ENCODE measurements around the gene RSBN1L.
"Not testable (repeated sequence)": the region's sequence is repeated elsewhere in the genome, so short reads cannot be mapped to it uniquely, and the experiment has no call there.

The RSBN1L gene

DNA sequence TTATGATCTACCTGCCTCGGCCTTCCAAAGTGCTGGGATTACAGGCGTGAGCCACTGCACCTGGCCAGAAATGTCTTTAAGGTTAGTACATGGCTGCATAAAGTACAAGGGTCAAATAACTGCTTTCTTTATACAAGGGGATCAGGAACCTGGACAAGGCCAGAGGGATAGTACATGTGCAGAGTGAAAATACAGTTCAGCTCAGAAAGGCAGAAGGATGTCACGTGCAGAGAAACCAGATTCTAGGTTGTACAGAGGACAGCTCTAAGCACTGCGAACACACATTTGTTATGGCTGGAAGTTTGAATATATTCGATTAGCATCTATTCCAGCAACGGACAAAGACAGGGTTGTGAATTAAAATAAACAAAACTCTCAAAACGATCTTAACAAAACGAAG is 6.0 kb upstream of the RSBN1L start:
- no peak for ATAC-seq

DNA sequence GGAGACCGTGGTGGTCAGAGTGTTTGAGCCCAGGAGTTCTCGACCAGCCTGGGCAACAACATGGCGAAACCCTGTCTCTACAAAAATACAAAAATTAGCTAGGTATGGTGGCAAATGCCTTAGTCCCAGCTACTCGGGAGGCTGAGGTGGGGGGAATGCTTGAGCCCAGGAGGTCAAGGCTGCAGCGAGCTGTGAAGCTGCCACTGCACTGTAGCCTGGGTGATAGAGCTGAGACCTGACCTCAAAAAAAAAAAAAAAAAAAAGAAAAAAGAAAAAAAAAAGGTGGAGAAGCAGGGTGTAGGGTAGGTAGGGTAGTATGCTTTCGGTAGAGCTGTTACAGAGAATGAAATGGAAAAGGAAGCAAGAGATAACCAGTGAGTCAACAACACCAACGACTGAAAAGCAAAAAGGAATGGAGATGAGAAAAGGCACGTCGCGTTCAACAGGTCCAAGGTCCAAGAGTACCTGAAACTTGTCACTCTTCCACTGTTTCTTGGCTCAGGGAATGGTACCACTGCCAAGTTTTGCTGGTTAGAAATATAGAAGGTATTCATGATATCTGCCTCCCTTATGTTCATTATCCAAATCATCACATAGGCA is 4.3 kb upstream of the RSBN1L start:
- ATAC-seq: no peak

DNA sequence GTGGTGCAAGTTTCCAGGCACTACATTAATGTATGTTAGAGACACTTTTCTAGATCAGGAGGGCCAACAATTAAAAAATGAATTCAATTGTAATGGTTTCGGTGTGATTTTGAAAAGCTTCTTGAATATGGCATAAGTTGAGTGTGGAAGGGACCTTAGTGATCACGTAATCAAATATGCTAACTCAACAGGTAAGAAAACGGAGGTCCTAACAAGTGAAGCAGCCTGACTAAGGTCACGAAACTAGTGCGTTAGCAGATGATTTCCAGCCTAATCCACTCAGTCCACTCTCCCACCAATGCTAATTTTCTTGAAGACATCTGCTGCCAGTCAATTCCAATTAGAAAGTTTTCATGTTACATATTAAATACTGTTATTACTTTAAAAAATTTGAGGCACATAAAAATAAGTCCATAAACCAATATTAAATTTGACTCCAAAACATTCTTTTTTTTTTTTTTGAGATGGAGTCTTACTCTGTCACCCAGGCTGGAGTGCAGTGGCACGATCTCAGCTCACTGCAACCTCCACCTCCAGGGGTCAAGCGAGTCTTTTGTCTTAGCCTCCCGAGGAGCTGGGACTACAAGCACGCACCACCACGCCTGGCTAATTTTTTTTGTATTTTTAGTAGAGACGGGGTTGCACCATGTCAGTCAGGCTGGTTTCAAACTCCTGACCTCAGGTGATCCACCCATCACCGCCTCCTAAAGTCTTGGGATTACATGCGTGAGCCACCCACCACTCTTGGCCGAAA is 2.3 kb upstream of the RSBN1L start:
- ATAC-seq: no peak

DNA sequence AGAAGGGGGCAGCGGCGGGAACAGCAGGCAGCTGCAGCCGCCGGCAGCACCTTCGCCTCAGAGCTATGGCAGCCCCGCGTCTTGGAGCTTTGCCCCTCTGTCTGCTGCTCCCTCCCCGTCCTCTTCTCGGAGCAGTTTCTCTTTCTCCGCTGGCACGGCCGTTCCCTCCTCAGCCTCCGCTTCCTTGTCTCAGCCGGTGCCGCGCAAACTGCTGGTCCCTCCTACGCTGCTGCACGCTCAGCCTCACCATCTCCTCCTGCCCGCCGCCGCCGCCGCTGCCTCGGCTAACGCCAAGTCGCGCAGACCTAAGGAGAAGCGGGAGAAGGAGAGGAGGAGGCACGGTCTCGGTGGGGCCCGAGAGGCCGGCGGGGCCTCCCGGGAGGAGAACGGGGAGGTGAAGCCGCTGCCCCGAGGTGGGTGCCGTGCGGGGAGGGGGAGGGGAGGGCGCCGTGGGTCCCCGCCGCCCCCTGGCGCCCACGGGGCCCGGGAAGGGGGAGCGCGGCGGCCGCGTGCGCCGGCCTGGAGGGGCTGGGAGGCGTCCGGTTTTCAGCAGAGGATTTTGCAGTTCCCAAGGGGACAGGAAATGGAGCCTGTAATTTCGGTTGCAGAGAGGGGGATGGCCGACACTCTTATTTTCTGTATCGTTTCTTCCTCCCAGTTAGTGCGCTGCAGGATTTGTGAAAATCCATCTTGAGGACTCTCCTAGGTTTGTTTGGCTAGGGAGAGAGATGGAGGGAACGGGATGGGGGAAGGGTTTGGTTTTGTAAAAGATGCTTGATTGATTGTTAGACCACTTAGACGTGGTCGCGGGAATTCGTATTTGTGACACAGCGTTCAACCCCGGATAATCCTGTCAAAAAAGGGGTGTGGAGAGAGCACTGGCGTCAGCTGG is 630 bp downstream of the RSBN1L start:
- ATAC-seq: peak; percentile 27 to 46

DNA sequence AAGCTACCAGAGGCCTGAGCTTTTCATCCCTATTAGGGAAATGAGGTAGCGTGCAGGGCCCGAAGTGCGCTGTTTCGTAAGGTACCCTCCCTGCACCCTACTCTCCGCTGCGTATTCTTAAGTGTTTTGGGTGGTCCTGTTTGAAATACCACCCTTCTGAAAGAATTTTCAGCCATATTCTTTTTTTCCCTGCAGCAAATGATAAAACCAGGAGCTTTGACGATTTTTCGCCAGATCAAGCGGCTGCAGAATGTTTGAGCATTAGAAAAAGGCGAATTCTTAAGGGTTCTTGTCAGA is 1.2 kb downstream of the RSBN1L start:
- ATAC-seq: no peak

DNA sequence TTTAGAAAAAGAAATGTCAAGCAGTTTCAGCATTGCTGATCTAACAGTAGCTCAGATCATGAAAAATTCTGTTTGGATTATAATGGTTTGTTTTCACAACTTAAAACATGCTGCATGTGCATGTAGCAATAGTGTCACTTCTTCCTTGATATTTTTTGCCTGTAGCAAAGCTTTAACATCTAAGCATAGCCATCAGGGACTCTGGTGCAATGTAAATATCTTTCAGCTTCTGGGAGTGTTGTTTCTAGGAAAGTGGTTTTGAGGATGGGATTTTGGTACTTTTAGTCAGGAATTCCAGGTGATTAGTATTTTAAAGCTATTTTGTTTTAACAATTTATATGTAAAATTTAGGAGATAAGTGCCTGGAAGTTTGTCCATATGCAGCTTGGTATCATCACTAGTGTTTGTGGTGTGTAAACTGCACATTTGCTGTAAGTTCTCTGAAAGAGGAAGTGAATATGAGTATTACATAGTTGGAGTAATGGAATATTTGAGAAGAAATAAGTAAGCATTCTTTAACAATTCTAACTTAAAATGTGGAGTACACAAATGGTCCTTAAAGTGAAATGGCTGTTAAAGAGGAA is 1.9 kb downstream of the RSBN1L start:
- no peak for ATAC-seq

DNA sequence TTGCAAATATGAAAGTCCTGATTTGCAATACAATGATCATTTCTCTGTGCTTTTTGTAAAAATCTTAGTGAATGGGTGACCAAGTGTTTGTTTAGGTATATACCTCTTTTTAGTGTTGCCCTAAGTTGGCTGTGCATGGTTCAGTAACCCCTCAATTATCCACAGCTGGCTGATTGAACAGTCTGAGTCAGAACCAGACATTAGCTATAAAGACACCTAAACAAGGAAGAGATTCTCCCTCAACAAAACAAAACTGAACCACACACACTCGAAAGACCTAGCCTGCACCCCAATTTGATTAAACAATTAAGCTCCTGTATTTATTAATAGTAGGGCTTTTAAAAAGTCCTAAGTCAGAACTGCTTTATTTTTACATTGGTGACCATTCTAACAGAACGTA is 2.8 kb downstream of the RSBN1L start:
- ATAC-seq: no peak

DNA sequence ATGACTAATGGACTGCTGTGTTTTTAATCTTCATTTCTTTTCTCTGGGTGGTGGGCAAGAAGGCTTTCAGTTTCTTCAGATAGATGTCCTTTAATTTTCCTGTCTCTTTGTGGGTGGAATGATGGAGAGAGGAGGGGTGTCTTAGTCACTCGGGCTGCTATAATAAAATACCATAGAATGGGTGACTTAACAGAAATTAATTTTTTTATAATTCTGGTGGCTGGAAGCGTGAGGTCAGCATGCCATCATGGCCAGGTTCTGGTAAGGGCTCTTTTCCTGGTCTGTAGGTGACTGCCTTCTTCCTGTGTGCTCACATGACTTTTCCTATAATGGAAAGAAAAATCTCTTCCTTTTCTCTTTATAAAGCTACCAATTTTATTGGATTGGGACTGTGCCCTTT is 6.3 kb downstream of the RSBN1L start:
- ATAC-seq: peak; percentile 14 to 22

DNA sequence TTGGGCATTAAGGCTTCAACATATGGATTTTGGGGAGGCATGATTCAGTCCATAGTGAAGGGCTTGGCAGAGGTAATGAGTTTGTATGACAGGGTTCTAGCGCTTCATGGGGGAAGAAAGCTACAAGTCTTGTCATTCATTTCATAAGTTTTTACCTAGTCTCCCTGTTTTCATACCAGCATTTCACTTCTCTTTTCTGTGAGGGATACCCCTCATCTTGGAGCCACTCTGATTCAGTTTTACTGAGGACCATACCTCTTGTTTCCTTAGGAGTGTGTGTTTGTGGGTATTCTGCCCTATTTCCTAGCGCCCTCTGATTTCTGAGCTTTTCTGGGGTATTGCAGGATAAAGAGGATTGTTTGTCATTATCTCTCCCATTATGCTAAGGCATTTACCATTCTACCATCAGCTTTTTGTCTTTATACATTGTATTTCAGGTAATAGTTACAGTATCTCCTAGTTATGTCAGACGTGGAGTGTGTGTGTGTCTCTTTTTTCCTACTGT is 6.8 kb downstream of the RSBN1L start:
- no peak for ATAC-seq

DNA sequence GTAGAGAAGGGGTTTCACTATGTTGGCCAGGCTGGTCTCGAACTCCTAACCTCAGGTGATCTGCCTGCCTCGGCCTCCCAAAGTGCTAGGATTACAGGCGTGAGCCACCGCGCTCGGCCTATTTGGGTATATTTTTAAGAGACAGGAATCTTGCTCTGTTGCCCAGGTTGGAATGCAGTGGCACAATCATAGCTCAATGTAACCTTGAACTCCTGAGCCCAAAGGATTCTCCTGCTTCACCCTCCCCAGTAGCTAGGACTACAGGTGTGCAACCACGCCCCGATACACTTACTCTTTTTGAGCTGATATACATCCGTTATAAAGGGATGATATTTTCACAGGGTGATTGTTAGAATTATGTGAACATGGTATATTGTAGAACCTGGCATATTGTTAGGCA is 7.4 kb downstream of the RSBN1L start:
- not testable (repeated sequence) for ATAC-seq

DNA sequence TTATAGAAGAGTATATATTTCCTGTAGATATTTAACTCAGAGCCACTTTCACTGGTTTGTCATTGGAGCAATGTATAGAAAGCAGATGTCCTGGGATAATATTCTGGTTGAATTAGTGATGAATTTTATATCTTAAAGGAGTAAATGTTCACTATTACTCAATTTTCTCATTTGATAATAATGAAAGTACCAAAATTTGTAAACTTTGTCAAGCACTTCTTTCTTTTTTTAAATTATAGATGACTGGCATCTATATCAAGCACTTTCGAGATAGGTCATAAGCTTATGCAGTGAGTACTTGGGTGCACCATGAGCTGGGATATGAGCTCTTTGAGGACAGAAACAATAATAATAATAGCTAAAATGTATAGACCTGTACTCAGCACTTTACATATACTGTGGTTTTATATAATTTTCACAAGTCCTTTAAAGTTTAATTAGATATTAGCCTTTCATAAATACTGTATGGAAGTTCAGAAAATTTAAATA is 11.3 kb downstream of the RSBN1L start:
- peak; percentile 75 to 93 for ATAC-seq

DNA sequence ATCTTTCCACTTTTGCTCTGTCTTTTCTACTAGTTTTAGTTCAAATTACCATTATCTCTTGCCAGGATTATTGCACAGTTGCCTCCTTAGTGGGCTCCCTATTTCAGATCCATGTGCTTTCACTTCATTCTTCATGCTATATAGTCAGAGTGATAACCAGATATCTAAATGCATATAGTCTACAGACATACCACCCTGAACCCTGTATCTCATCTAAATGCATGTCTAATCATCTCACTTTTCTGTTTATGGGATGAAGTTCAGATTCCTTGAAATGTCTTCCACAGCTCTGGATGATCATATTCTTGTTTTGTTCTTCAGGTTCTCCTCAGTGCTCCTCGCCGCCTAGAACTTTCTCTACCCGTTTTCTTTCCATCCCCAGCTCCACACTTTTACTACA is 13.8 kb downstream of the RSBN1L start:
- ATAC-seq: no peak

DNA sequence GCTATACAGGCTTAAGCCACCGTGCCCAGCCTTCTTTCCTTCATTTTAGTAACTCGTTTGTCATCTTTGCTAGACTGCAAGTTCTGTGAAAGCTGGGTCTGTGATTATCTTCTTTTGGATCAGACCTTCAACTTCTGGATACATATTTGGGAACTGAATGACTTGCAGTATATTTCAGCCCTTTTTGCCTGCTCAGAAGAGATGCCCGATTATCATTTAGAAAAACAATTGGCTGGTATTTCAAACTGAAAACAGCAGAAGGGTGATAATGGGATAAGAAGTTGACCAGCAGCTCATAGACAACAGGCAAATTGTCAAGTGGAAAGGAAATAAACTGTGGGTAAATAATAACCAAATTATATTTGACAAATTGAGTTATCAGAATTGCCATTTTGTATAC is 14.6 kb downstream of the RSBN1L start:
- ATAC-seq: no peak

DNA sequence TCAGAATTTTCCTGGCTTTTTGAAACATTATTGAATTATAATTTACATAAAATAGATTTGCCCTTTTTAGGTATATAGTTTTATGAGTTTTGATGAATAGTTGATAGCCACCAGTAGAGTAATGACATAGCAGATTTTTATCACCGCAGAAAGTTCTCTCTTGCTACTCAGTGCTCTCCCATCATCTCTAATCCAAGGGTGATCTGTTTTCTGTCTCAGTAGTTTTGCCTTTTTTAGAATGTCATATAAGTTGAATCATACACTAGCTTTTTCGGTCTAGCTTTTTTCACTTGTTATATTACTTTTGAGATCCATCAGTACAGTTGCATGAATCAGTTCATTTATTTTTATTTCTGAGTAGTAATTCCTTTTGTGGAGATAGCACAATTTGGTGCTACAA is 17.9 kb downstream of the RSBN1L start:
- peak; percentile 87 to 89 for ATAC-seq

DNA sequence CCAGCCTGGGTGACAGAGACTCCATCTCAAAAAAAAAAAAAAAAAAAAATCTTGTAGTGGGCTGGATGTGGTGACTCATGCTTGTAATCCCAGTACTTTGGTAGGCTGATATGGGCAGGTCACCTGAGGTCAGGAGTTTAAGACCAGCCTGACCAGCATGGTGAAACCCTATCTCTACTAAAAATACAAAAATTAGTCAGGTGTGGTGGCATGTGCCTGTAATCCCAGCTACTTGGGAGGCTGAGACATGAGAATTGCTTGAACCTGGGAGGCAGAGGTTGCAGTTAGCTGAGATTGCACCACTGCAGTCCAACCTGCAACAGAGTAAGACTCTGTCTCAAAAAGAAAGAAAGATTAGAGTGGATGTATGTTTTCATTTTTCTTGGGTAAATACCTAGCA is 18.7 kb downstream of the RSBN1L start:
- peak; percentile 18 to 41 for ATAC-seq

DNA sequence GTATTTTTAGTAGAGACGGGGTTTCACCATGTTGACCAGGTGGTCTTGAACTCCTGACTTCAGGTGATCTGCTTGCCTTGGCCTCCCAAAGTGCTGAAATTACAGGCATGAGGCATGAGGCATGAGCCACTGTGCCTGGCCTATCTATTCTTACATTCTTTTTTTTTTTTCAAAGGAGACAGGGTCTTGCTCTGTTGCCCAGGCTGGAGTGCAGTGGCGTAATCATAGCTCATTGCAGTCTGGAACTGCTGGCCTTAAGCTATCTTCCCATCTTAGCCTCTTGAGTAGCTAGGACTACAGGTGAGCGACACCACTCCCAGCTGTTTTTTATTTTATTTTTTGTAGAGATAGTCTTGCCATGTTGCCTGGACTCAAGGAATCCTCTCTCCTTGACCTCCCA is 20.5 kb downstream of the RSBN1L start:
- no peak for ATAC-seq

DNA sequence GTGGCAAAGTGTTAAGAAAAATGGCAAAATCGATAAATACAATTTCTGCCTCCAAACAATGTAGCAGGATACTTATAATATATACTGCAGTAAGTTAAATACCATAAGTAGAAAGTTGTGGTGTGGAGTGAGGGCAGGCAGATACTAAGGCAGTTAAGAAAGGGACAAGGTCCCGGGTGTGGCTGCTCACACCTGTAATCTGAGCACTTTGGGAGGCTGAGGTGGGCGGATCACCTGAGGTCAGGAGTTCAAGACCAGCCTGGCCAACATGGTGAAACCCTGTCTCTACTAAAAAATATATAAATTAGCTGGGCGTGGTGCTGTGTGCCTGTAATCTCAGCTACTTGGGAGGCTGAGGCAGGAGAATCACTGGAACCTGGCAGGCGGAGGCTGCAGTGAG is 21.3 kb downstream of the RSBN1L start:
- ATAC-seq: not testable (repeated sequence)

DNA sequence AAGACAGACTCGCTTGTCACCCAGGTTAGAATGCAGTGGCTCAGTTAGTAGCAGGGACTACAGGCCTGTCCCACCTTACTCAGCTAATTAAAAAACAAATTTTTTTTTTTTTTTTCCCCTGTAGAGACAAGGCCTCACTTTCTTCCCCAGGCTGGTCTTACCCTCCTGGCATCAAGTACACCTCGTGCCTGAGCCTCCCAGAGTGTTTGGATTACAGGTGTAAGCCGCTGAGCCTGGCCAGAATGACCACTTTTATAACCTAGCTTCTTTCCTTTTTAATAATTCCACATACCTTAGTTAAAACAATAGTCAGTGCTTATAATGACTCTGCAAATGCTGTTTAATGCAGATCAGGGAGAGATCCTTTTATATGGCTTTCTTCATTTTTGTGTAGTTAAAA is 31.3 kb downstream of the RSBN1L start:
- no peak for ATAC-seq

DNA sequence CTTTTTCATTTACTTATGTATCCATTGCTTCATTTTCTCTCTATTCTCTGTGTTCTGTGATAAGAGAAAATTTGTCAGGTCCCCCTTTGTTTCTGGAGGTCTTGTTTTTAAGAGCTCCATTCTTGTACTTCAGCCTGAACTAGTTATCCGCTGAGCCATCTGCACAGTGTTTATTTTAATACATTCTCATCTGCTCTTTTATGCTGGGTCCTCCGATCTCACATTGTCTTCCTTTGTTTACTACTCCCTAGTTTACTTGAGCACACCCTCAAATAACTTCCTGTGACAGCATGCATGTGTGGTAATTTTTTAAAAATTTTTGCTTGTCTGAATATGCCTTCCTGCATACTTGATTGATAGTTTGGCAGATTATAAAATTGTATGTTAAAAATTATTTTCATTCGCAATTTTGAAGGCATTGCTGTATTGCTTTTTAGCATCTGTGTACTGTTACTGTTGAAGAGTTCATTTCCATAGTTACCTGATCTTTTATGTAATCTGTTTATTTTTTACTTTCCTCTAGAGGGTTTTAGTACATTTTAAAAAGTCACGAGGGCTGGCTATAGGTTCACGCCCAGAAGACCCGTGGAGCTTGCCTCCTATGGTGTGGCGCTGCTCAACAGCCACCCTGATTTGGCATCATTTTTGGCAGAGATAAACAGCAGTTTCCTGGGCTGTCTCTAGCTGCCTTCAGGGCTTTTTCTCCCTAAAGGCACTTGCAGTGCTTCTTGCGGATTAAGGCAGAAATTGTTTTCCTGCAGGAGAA is 31.9 kb downstream of the RSBN1L start:
- no peak for ATAC-seq

DNA sequence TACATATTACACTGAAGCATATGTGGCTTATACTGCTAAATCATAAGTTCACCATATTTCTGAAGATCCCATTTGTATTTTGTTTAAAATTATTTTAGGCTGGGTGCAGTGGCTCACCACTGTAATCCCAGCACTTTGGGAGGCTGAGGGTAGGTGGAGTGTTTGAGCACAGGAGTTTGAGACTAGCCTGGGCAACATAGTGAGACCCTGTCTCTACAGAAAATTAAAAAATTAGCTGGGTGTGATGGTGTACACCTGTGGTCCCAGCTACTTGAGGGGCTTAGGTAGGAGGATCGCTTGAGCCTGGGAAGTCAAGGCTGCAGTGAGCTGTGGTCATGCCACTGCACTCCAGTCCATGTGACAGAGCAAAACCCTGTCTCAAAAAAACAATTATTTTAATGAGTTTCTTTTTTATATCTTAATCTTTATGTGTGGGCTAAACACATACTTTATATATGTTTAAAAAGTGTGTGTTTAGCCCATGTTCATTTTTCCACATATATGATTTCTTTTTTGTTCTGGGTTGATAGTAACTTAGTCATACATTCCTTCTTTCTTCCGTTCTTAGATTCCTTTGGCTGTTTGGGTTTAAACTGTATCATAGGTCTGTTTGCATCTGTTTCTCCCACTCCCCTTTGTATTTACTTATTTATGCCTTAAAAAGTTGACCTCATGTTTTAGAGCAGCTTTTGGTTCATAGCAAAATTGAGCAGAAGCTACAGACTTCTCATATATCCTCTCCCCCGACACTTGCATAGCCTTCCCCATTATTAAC is 33.5 kb downstream of the RSBN1L start:
- no peak for ATAC-seq

DNA sequence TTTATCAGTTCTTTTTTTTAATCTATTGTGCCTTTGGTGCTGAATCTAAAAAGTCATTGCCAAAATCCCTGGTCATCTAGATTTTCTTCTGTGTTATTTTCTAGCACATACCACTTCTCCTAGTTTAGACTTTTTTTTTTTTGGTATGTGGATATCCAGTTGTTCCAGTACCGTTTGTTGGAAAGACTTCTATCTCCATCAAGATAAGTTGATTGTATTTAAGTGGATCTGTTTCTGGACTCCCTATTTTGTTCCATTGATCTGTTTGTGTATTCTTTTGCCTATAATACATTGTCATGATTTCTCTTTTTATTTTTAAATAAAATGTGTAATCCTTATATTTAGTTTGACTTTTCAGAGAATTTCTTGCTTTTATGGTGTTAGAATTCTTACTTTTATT is 35.5 kb downstream of the RSBN1L start:
- ATAC-seq: no peak

All from activated CD4-positive, CD25-positive, alpha-beta regulatory T cell treated with anti-CD3 and anti-CD28 coated beads, Interleukin-2, amount 50 U/mL, for 24 hours (primary cell).